SU-DHL-6 (cell line): Measurements from ENCODE around the gene TTC32.

Experiments
- H2AFZ ChIP-seq: fragments of 200-600 bp; sonication (generic); 2 replicates; pipeline ENCODE4 v1.6.1; 2014; ENCODE audit warnings: low read depth, mild to moderate bottlenecking, moderate library complexity, mixed read lengths, antibody characterized with exemption, low read length; ENCODE audit not compliant: severe bottlenecking
- H3F3A ChIP-seq: fragments of 200-600 bp; shearing (Covaris generic); 2 replicates; pipeline ENCODE4 v1.6.0; 2016; ENCODE audit warnings: antibody characterized with exemption, mild to moderate bottlenecking; ENCODE audit not compliant: insufficient read depth
- H3K27ac ChIP-seq: fragments of 200-600 bp; sonication (generic); 2 replicates; pipeline ENCODE4 v1.5.1; 2016; ENCODE audit warnings: low read depth, mild to moderate bottlenecking, low read length, moderate library complexity, mixed read lengths
- H3K27me3 ChIP-seq: fragments of 200-600 bp; sonication (generic), shearing (Covaris generic); 2 replicates; pipeline ENCODE4 v1.6.0; 2014; ENCODE audit warnings: mild to moderate bottlenecking, low read length
- H3K36me3 ChIP-seq: fragments of 200-600 bp; sonication (generic); 2 replicates; pipeline ENCODE4 v1.6.1; 2014; ENCODE audit warnings: mild to moderate bottlenecking, low read length, mixed read lengths
- H3K4me2 ChIP-seq: fragments of 300-600, 200-600 bp; shearing (Covaris generic), sonication (generic); 2 replicates; pipeline ENCODE4 v1.6.0; 2014; ENCODE audit warnings: low read length, low read depth, mild to moderate bottlenecking; ENCODE audit not compliant: poor library complexity, severe bottlenecking
- H3K4me3 ChIP-seq: fragments of 200-600 bp; sonication (generic); 2 replicates; pipeline ENCODE4 v1.5.1; 2014; ENCODE audit warnings: antibody characterized with exemption, low read length, mild to moderate bottlenecking, mixed read lengths; ENCODE audit not compliant: insufficient read depth, poor library complexity, severe bottlenecking
- H3K79me2 ChIP-seq: fragments of 200-600 bp; sonication (generic); 2 replicates; pipeline ENCODE4 v1.6.1; 2014; ENCODE audit warnings: mild to moderate bottlenecking, low read length, moderate library complexity; ENCODE audit not compliant: insufficient read depth
- H3K9ac ChIP-seq: fragments of 200-600 bp; sonication (generic); 2 replicates; pipeline ENCODE4 v1.7.0; 2014; ENCODE audit warnings: mild to moderate bottlenecking, low read length
- H3K9me2 ChIP-seq: fragments of 200-600 bp; sonication (generic); replicated peaks from 2 replicates; pipeline ENCODE4 v1.6.1; 2014; ENCODE audit warnings: low read length; ENCODE audit not compliant: insufficient read depth
- H3K9me3 ChIP-seq: fragments of 200-600 bp; sonication (generic); 2 replicates; pipeline ENCODE4 v1.6.1; 2014; ENCODE audit warnings: low read length, mixed read lengths; ENCODE audit not compliant: insufficient read depth
- H4K20me1 ChIP-seq: fragments of 200-600 bp; sonication (generic); 2 replicates; pipeline ENCODE4 v1.6.1; 2014; ENCODE audit warnings: low read depth, mild to moderate bottlenecking, antibody characterized with exemption, low read length, moderate library complexity, mixed read lengths
- EZH2phosphoT487 ChIP-seq: fragments of 200-600 bp; sonication (generic), shearing (Covaris generic); conservative IDR thresholded peaks from 2 replicates; pipeline ENCODE4 v1.6.1; 2018; ENCODE audit warnings: mild to moderate bottlenecking, antibody characterized with exemption, low read length, moderate library complexity, mixed read lengths
- TF ChIP-seq, protein P1 (sequence below): fragments of 200-600 bp; sonication (generic); IDR thresholded peaks from one replicate; pipeline ENCODE4 v1.5.1; 2017; ENCODE audit warnings: antibody characterized with exemption, mild to moderate bottlenecking, low read length, moderate library complexity; ENCODE audit not compliant: insufficient read depth, poor library complexity, severe bottlenecking

TTC32 gene

DNA sequence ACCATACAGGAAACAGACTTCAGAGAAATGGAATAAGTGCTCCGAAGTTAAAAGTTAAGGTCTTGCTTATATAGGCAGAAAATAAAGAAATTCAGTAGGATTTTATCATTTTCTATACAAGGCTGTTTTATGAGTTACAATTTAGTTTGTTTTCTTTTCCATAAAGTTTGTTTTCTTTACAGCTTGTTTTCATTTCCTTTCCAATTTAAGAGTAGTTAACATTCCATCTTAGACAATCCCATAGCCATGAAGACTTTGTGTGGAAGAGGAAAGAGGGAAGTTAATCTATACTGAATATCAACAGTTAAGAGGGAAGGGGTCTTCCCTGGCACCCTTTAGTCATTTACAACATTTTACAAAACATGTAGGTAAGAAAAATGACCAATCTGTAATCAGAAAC is 26.5 kb downstream of the TTC32 start:
- no peak for TF ChIP-seq EZH2phosphoT487
- TF ChIP-seq, protein P1, sequence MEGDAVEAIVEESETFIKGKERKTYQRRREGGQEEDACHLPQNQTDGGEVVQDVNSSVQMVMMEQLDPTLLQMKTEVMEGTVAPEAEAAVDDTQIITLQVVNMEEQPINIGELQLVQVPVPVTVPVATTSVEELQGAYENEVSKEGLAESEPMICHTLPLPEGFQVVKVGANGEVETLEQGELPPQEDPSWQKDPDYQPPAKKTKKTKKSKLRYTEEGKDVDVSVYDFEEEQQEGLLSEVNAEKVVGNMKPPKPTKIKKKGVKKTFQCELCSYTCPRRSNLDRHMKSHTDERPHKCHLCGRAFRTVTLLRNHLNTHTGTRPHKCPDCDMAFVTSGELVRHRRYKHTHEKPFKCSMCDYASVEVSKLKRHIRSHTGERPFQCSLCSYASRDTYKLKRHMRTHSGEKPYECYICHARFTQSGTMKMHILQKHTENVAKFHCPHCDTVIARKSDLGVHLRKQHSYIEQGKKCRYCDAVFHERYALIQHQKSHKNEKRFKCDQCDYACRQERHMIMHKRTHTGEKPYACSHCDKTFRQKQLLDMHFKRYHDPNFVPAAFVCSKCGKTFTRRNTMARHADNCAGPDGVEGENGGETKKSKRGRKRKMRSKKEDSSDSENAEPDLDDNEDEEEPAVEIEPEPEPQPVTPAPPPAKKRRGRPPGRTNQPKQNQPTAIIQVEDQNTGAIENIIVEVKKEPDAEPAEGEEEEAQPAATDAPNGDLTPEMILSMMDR, result no peak
- H4K20me1 ChIP-seq, result no peaks in the 10 kb centered on the region
- no peak overlapping the region for H2AFZ ChIP-seq
- no peaks in the 10 kb centered on the region for H3K79me2 ChIP-seq
- no peak overlapping the region for H3K4me2 ChIP-seq
- no peaks in the 10 kb centered on the region for H3F3A ChIP-seq
- H3K27me3 ChIP-seq, result no peaks in the 10 kb centered on the region
- H3K27ac ChIP-seq, result no peak overlapping the region
- H3K9ac ChIP-seq, result no peak overlapping the region
- H3K4me3 ChIP-seq, result no peak overlapping the region
- no peaks in the 10 kb centered on the region for H3K36me3 ChIP-seq
- no peaks in the 10 kb centered on the region for H3K9me3 ChIP-seq
- no peaks in the 10 kb centered on the region for H3K9me2 ChIP-seq

DNA sequence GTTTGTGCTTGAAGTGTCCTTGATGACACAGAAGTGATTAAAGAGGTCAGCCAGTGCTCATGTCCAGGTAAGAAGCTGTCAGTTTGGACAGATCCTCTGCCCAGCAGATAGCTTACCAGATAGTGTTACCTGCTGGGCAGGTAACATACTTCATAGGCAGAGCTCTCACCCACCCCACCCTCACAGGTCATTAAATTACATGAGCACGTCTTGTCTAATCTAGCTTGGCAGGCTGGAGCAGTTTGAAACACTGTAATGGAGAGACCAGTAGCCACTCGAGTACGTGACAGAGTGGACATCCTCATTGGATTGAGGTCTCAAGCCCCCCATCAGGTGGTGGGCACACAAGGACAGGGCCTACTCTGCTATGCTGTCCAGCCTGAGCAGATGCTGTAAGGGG is 27.1 kb downstream of the TTC32 start:
- H3K9me3 ChIP-seq, result no peaks in the 10 kb centered on the region
- no peaks in the 10 kb centered on the region for H3K9me2 ChIP-seq
- H3K4me2 ChIP-seq, result no peak overlapping the region
- H3K36me3 ChIP-seq, result no peaks in the 10 kb centered on the region
- H3F3A ChIP-seq, result no peaks in the 10 kb centered on the region
- no peak overlapping the region for H3K4me3 ChIP-seq
- H3K27me3 ChIP-seq, result no peaks in the 10 kb centered on the region
- no peak overlapping the region for H3K9ac ChIP-seq
- no peaks in the 10 kb centered on the region for H3K79me2 ChIP-seq
- H3K27ac ChIP-seq, result no peak overlapping the region
- TF ChIP-seq, protein P1, result no peak
- TF ChIP-seq EZH2phosphoT487, result no peak
- H4K20me1 ChIP-seq, result no peaks in the 10 kb centered on the region
- H2AFZ ChIP-seq, result no peak overlapping the region

DNA sequence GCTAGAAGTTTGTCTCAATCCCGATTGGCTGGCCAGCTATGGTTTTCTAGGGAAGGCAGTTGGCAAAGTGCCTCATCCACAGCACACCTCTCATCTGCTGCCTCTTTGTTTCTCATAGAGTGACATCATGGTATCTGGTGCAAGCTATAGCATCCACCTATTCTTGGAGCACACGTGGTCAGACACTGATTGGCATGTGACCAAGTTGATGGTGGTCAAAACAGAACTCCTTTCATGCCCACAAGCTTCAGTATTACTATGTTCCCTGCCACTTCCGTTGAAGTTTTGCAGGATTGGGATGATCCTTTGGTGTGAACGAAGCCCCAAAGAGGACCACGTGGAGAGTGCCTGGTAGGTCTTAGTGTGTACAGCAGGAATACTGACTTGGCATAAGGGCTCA is 28.8 kb downstream of the TTC32 start:
- no peaks in the 10 kb centered on the region for H3K79me2 ChIP-seq
- no peak overlapping the region for H2AFZ ChIP-seq
- no peaks in the 10 kb centered on the region for H3K9me2 ChIP-seq
- TF ChIP-seq EZH2phosphoT487, result no peak
- TF ChIP-seq, protein P1, result no peak
- H3F3A ChIP-seq, result no peaks in the 10 kb centered on the region
- no peaks in the 10 kb centered on the region for H4K20me1 ChIP-seq
- no peaks in the 10 kb centered on the region for H3K27me3 ChIP-seq
- no peaks in the 10 kb centered on the region for H3K36me3 ChIP-seq
- H3K9ac ChIP-seq, result no peak overlapping the region
- no peak overlapping the region for H3K4me2 ChIP-seq
- H3K27ac ChIP-seq, result no peak overlapping the region
- no peak overlapping the region for H3K4me3 ChIP-seq
- no peaks in the 10 kb centered on the region for H3K9me3 ChIP-seq
